HTR-8/SVneo (cell line): Measurements from ENCODE around the gene SPDYE2.
"Not testable (repeated sequence)": the region's sequence is repeated elsewhere in the genome, so short reads cannot be mapped to it uniquely, and the experiment has no call there.

ENCODE experiments used
- DNase-seq: peaks from one replicate; pipeline ENCODE4 v3.0.0; 2011; ENCODE audit warnings: low spot score, mixed read lengths; ENCODE audit not compliant: insufficient read length
- FAIRE-seq: peaks from 2 replicates; lab custom pipeline; 2011; peaks lifted over from hg19 to GRCh38; lab: Jason Lieb, UNC

Gene SPDYE2

GRCh38 chr7:102550808-102551422, at the start of gene SPDYE2:
Gene SPDYE2, plus strand, starts transcription at chr7:102551226. Its CDS starts 2,030 bp downstream, at chr7:102553256.
- not testable (repeated sequence) for FAIRE-seq

GRCh38 chr7:102503141-102503540, 47.9 kb upstream of the SPDYE2 start:
- not testable (repeated sequence) for DNase-seq, FAIRE-seq

More at GRCh38 chr7:102550808-102551422, at the start of gene SPDYE2:
- not testable (repeated sequence) for DNase-seq

- not testable (repeated sequence) for DNase-seq, FAIRE-seq
Measured at GRCh38 chr7:102505298-102506185, 45.5 kb upstream of the SPDYE2 start.

GRCh38 chr7:102507410-102508088, 43.5 kb upstream of the SPDYE2 start:
- FAIRE-seq, DNase-seq: not testable (repeated sequence)

GRCh38 chr7:102510575-102510974, 40.5 kb upstream of the SPDYE2 start:
- not testable (repeated sequence) for DNase-seq, FAIRE-seq

GRCh38 chr7:102511860-102512522, 39.0 kb upstream of the SPDYE2 start:
- not testable (repeated sequence) for FAIRE-seq, DNase-seq

GRCh38 chr7:102512642-102513221, 38.3 kb upstream of the SPDYE2 start:
- not testable (repeated sequence) for DNase-seq, FAIRE-seq

- not testable (repeated sequence) for DNase-seq, FAIRE-seq
Measured at GRCh38 chr7:102514881-102515721, 35.9 kb upstream of the SPDYE2 start.

- not testable (repeated sequence) for FAIRE-seq, DNase-seq
Measured at GRCh38 chr7:102515889-102516288, 35.1 kb upstream of the SPDYE2 start.

GRCh38 chr7:102516951-102517350, 34.1 kb upstream of the SPDYE2 start:
- FAIRE-seq, DNase-seq: not testable (repeated sequence)

GRCh38 chr7:102517550-102518147, 33.4 kb upstream of the SPDYE2 start, which contains the start of gene RASA4B:
Gene RASA4B, minus strand, starts transcription at chr7:102517777. Its CDS starts 67 bp downstream, at chr7:102517710.
- FAIRE-seq, DNase-seq: not testable (repeated sequence)

GRCh38 chr7:102520797-102521196, 30.2 kb upstream of the SPDYE2 start:
- not testable (repeated sequence) for FAIRE-seq, DNase-seq

- not testable (repeated sequence) for FAIRE-seq, DNase-seq
Measured at GRCh38 chr7:102524803-102525202, 26.2 kb upstream of the SPDYE2 start.

- not testable (repeated sequence) for FAIRE-seq, DNase-seq
Measured at GRCh38 chr7:102527182-102527581, 23.8 kb upstream of the SPDYE2 start.

GRCh38 chr7:102527822-102528793, 22.9 kb upstream of the SPDYE2 start:
- not testable (repeated sequence) for DNase-seq, FAIRE-seq

GRCh38 chr7:102531583-102531982, 19.4 kb upstream of the SPDYE2 start:
- DNase-seq, FAIRE-seq: not testable (repeated sequence)

- not testable (repeated sequence) for DNase-seq, FAIRE-seq
Measured at GRCh38 chr7:102532127-102532526, 18.9 kb upstream of the SPDYE2 start.
